ENCODE results near the gene TPMT. TPM values are rescaled to one million over a fixed set of nuclear protein-coding genes. Genes with fewer than 3 reads are reported as not detected.

Gene TPMT
- total RNA-seq, 1 experiment from 2014 or later = 11.0 TPM

DNA sequence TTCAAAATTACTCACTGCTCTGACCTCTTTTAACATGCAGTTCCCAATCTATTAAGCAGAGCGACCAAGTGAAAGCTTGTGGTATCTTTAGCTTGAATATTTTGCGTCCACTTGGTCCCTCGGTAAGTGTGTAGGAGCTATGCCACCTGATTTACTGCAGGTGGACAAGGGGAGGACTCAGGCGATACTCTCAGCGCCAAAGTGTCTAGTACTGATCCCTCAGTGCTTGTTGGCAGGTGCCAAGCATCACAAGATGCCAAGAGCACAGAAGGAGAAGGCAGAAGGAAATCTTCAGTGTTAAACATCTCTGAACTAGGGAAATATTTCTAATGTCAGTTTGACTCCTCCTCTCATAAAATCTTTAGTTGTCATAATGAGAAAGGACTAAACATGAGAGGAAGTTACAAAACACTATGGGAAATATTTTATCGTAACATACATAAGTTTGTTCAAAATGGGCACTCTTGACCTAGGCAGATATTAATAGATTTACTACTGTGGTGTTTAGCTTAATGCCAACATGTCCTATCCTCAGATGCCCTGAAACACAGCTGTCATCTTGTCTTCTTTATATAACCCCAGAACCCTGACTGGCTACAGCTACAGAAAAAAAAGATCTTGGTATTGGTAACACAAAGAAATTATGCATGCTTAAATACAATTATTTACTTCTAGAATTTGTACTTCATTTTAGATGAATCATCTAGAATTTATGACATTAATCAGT, 51.9 kb downstream of the TPMT start:
- Histone ChIP-seq H3K36me3 (ENCODE audit: control insufficient read depth, insufficient read depth, low read length) (no peaks in the 10 kb centered on the region), H3K4me1 (no peaks in the 10 kb centered on the region), H3K9me3 (peaks cover 8% of the 10 kb centered on the region), H3K27me3 (replicated peaks; ENCODE audit: control insufficient read depth, insufficient read depth, low read length) (no peaks in the 10 kb centered on the region), H3K4me3 (ENCODE audit: low read depth, low read length) (no peak overlapping the region)
- CTCF ChIA-PET = no interaction called here
- no peak overlapping the region for H3K27ac Mint-ChIP-seq (ENCODE audit: unreplicated experiment)
- POLR2A ChIA-PET = no interaction called here
- H3K27me3 Mint-ChIP-seq (ENCODE audit: insufficient read depth, unreplicated experiment) = peaks cover 2% of the 10 kb centered on the region
- BruUV-seq (replicated peaks) = no TSS peak
- TF ChIP-seq, protein P1, sequence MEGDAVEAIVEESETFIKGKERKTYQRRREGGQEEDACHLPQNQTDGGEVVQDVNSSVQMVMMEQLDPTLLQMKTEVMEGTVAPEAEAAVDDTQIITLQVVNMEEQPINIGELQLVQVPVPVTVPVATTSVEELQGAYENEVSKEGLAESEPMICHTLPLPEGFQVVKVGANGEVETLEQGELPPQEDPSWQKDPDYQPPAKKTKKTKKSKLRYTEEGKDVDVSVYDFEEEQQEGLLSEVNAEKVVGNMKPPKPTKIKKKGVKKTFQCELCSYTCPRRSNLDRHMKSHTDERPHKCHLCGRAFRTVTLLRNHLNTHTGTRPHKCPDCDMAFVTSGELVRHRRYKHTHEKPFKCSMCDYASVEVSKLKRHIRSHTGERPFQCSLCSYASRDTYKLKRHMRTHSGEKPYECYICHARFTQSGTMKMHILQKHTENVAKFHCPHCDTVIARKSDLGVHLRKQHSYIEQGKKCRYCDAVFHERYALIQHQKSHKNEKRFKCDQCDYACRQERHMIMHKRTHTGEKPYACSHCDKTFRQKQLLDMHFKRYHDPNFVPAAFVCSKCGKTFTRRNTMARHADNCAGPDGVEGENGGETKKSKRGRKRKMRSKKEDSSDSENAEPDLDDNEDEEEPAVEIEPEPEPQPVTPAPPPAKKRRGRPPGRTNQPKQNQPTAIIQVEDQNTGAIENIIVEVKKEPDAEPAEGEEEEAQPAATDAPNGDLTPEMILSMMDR (IDR thresholded peaks at IDR 0.05; ENCODE audit: insufficient read depth in 1 of 2, low read depth in 1 of 2, low read length in 1 of 2, severe bottlenecking in 1 of 2, unreplicated experiment in 1 of 2) = no peak
- no peak overlapping the region for H3K4me3 Mint-ChIP-seq (ENCODE audit: unreplicated experiment)
- no peaks in the 10 kb centered on the region for H3K4me1 Mint-ChIP-seq (ENCODE audit: low read depth, unreplicated experiment)
- intact Hi-C loops (cut with micrococcal nuclease; ENCODE audit: unreplicated experiment) = no loop called here
- DNase-seq = no peak
- peaks cover 10% of the 10 kb centered on the region for H3K9me3 Mint-ChIP-seq (ENCODE audit: unreplicated experiment)
- no peaks in the 10 kb centered on the region for H3K36me3 Mint-ChIP-seq (ENCODE audit: insufficient read depth, unreplicated experiment)

DNA sequence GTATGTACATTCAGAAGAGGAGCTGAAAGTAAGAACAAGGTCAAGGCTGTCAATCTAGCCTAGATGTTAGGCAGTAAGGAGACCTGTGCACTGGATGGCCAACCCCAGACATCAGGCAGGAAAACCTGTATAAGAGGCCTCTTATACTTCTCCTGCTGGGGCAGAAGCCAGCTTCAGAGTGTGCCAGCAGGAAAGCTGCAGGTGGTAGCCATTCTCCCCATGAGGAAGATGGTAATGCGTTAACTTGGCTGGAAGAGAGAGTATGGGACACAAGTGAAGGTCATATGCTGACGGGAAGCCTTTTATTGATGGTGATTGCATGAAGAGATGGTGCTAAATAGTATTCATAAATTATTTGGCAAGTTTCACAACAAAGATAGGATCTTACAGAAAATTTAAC, 53.0 kb downstream of the TPMT start:
- no peak for DNase-seq
- Histone ChIP-seq H3K4me1 (no peaks in the 10 kb centered on the region), H3K4me3 (ENCODE audit: low read depth, low read length) (no peak overlapping the region), H3K36me3 (ENCODE audit: control insufficient read depth, insufficient read depth, low read length) (no peaks in the 10 kb centered on the region), H3K27me3 (replicated peaks; ENCODE audit: control insufficient read depth, insufficient read depth, low read length) (no peaks in the 10 kb centered on the region), H3K9me3 (peaks cover 6% of the 10 kb centered on the region)
- Mint-ChIP-seq H3K4me3 (ENCODE audit: unreplicated experiment) (no peak overlapping the region), H3K9me3 (ENCODE audit: unreplicated experiment) (peaks cover 4% of the 10 kb centered on the region), H3K27ac (ENCODE audit: unreplicated experiment) (no peak overlapping the region), H3K4me1 (ENCODE audit: low read depth, unreplicated experiment) (no peaks in the 10 kb centered on the region), H3K36me3 (ENCODE audit: insufficient read depth, unreplicated experiment) (no peaks in the 10 kb centered on the region), H3K27me3 (ENCODE audit: insufficient read depth, unreplicated experiment) (peaks cover 2% of the 10 kb centered on the region)
- CTCF ChIA-PET = no interaction called here
- BruUV-seq (replicated peaks) = no TSS peak
- intact Hi-C loops (cut with micrococcal nuclease; ENCODE audit: unreplicated experiment) = no loop called here
- POLR2A ChIA-PET = no interaction called here
- TF ChIP-seq, protein P1 (IDR thresholded peaks at IDR 0.05; ENCODE audit: insufficient read depth in 1 of 2, low read depth in 1 of 2, low read length in 1 of 2, severe bottlenecking in 1 of 2, unreplicated experiment in 1 of 2) = no peak

DNA sequence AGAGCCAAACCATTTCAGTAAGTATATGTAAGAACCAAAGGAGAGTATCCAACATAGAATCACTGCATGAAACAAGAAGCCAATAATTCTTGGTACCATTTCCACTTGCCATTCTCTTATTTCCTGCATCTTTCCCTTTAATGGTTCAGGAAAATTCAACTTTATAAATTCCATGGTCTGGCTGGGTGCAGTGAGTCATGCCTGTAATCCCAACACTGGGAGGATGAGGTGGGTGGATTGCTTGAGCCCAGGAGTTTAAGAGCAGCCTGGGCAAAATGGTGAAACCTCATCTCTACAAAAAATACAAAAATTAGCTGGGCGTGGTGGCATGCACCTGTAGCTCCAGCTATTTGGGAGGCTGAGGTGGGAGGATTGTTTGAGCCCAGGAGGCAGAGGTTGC, 53.6 kb downstream of the TPMT start:
- H3K4me3 ChIP-seq (ENCODE audit: low read depth, low read length) = no peak overlapping the region
- TF ChIP-seq, protein P1 (IDR thresholded peaks at IDR 0.05; ENCODE audit: insufficient read depth in 1 of 2, low read depth in 1 of 2, low read length in 1 of 2, severe bottlenecking in 1 of 2, unreplicated experiment in 1 of 2) = no peak
- Mint-ChIP-seq H3K4me3 (ENCODE audit: unreplicated experiment) (no peak overlapping the region), H3K36me3 (ENCODE audit: insufficient read depth, unreplicated experiment) (no peaks in the 10 kb centered on the region), H3K4me1 (ENCODE audit: low read depth, unreplicated experiment) (no peaks in the 10 kb centered on the region), H3K27me3 (ENCODE audit: insufficient read depth, unreplicated experiment) (peaks cover 2% of the 10 kb centered on the region), H3K9me3 (ENCODE audit: unreplicated experiment) (no peaks in the 10 kb centered on the region), H3K27ac (ENCODE audit: unreplicated experiment) (no peak overlapping the region)
- H3K9me3 ChIP-seq = peaks cover 4% of the 10 kb centered on the region
- H3K27me3 ChIP-seq (replicated peaks; ENCODE audit: control insufficient read depth, insufficient read depth, low read length) = no peaks in the 10 kb centered on the region
- no peaks in the 10 kb centered on the region for H3K4me1 ChIP-seq
- no peaks in the 10 kb centered on the region for H3K36me3 ChIP-seq (ENCODE audit: control insufficient read depth, insufficient read depth, low read length)
- intact Hi-C loops (cut with micrococcal nuclease; ENCODE audit: unreplicated experiment) = no loop called here
- DNase-seq = no peak
- ChIA-PET CTCF (no interaction called here), POLR2A (no interaction called here)
- no TSS peak for BruUV-seq (replicated peaks)

Measured in Caco-2 (cell line).